ENCODE results near the gene LRMDA. TPM values are rescaled to one million over a fixed set of nuclear protein-coding genes. Genes with fewer than 3 reads are reported as not detected.

The LRMDA gene
- total RNA-seq, 4 donors from 2014 or later: 2.2 to 7.8 (median 4.5) TPM

GRCh38 chr10:75868574-75868973, 437.1 kb downstream of the LRMDA start:
- WGBS, 2 donors (ENCODE audit: low coverage in 1 of 2): 80 to 100% methylated on average over 2 to 5 of the region's 5 CpGs
- DNase-seq: no peak

GRCh38 chr10:75870039-75870645, 438.7 kb downstream of the LRMDA start:
- WGBS, 2 donors (ENCODE audit: low coverage in 1 of 2): 71 to 92% methylated on average over 1 to 4 of the region's 4 CpGs
- Histone ChIP-seq H3K4me3 (no peak overlapping the region), H3K27me3 (no peaks in the 10 kb centered on the region), H3K27ac (no peak overlapping the region), H3K36me3 (no peaks in the 10 kb centered on the region), H3K9me3 (no peaks in the 10 kb centered on the region), H3K4me1 (no peaks in the 10 kb centered on the region)
- no peak for DNase-seq
- in situ Hi-C loops (cut with MboI; ENCODE audit: low pct_ligation_motif_present in 1 of 4, low pct_unique_long_range_greater_than_20kb in 1 of 4, low sequenced_read_pairs in 3 of 4): no loop called here
- intact Hi-C loops (cut with DNase I; ENCODE audit: low total_unique reads): no loop called here
- TF ChIP-seq CTCF (IDR thresholded peaks at IDR 0.05): no peak
- no peak for TF ChIP-seq POLR2A (IDR thresholded peaks at IDR 0.05)
- TF ChIP-seq EP300 (IDR thresholded peaks at IDR 0.05; ENCODE audit: low read depth): no peak
- TF ChIP-seq POLR2AphosphoS5 (IDR thresholded peaks at IDR 0.05): no peak

More at GRCh38 chr10:75868574-75868973, 437.1 kb downstream of the LRMDA start:
- no peaks in the 10 kb centered on the region for H3K36me3 ChIP-seq
- no peaks in the 10 kb centered on the region for H3K9me3 ChIP-seq
- H3K27ac ChIP-seq: no peak overlapping the region
- H3K4me1 ChIP-seq: no peaks in the 10 kb centered on the region
- in situ Hi-C loops (cut with MboI; ENCODE audit: low pct_ligation_motif_present in 1 of 4, low pct_unique_long_range_greater_than_20kb in 1 of 4, low sequenced_read_pairs in 3 of 4) (no loop called here), intact Hi-C loops (cut with DNase I; ENCODE audit: low total_unique reads) (no loop called here)
- TF ChIP-seq EP300 (IDR thresholded peaks at IDR 0.05; ENCODE audit: low read depth) (no peak), CTCF (IDR thresholded peaks at IDR 0.05) (no peak), POLR2A (IDR thresholded peaks at IDR 0.05) (no peak), POLR2AphosphoS5 (IDR thresholded peaks at IDR 0.05) (no peak)
- H3K4me3 ChIP-seq: no peak overlapping the region
- H3K27me3 ChIP-seq: no peaks in the 10 kb centered on the region

- no peaks in the 10 kb centered on the region for H3K4me1 ChIP-seq
- in situ Hi-C loops (cut with MboI; ENCODE audit: low pct_ligation_motif_present in 1 of 4, low pct_unique_long_range_greater_than_20kb in 1 of 4, low sequenced_read_pairs in 3 of 4): no loop called here
- H3K9me3 ChIP-seq: no peaks in the 10 kb centered on the region
- no peak overlapping the region for H3K4me3 ChIP-seq
- no peaks in the 10 kb centered on the region for H3K36me3 ChIP-seq
- DNase-seq: no peak
- WGBS, 2 donors (ENCODE audit: low coverage in 1 of 2): 89% methylated on average over 2 of the region's 2 CpGs; no CpG with 5 or more reads in 1 of the 2 donors
- no peaks in the 10 kb centered on the region for H3K27me3 ChIP-seq
- intact Hi-C loops (cut with DNase I; ENCODE audit: low total_unique reads): no loop called here
- TF ChIP-seq EP300 (IDR thresholded peaks at IDR 0.05; ENCODE audit: low read depth): no peak
- TF ChIP-seq POLR2AphosphoS5 (IDR thresholded peaks at IDR 0.05): no peak
- TF ChIP-seq POLR2A (IDR thresholded peaks at IDR 0.05): no peak
- TF ChIP-seq CTCF (IDR thresholded peaks at IDR 0.05): no peak
- H3K27ac ChIP-seq: no peak overlapping the region
Observed at GRCh38 chr10:75875740-75876139, 444.3 kb downstream of the LRMDA start.

GRCh38 chr10:75876710-75877109, 445.3 kb downstream of the LRMDA start:
- Histone ChIP-seq H3K27ac (no peak overlapping the region), H3K4me1 (no peaks in the 10 kb centered on the region), H3K4me3 (no peak overlapping the region), H3K9me3 (no peaks in the 10 kb centered on the region), H3K27me3 (no peaks in the 10 kb centered on the region), H3K36me3 (no peaks in the 10 kb centered on the region)
- intact Hi-C loops (cut with DNase I; ENCODE audit: low total_unique reads): no loop called here
- no peak for DNase-seq
- in situ Hi-C loops (cut with MboI; ENCODE audit: low pct_ligation_motif_present in 1 of 4, low pct_unique_long_range_greater_than_20kb in 1 of 4, low sequenced_read_pairs in 3 of 4): no loop called here
- TF ChIP-seq CTCF (IDR thresholded peaks at IDR 0.05) (no peak), POLR2A (IDR thresholded peaks at IDR 0.05) (no peak), EP300 (IDR thresholded peaks at IDR 0.05; ENCODE audit: low read depth) (no peak), POLR2AphosphoS5 (IDR thresholded peaks at IDR 0.05) (no peak)
- 87 to 100% methylated on average over 2 to 3 of the region's 3 CpGs for WGBS, 2 donors (ENCODE audit: low coverage in 1 of 2)

Data from transverse colon (tissue), 4 donors.